Ishikawa (cell line): Measurements from ENCODE around the gene DYNC1H1.

Source experiments
- CEBPB ChIP-seq: IDR thresholded peaks from 2 replicates; pipeline ENCODE4 v1.6.1; 2012
- EP300 ChIP-seq: IDR thresholded peaks from 2 replicates; pipeline ENCODE4 v1.6.1; 2012; ENCODE audit warnings: borderline replicate concordance
- FOXM1 ChIP-seq: IDR thresholded peaks from 2 replicates; pipeline ENCODE4 v1.6.1; 2012; ENCODE audit warnings: low read depth, borderline replicate concordance
- TAF1 ChIP-seq: IDR thresholded peaks from 2 replicates; pipeline ENCODE4 v1.6.1; 2012; ENCODE audit warnings: low read depth, mild to moderate bottlenecking
- YY1 ChIP-seq: IDR thresholded peaks from 2 replicates; pipeline ENCODE4 v1.6.1; 2012; ENCODE audit warnings: low read depth
- TF ChIP-seq, protein P1 (sequence below): IDR thresholded peaks from 2 replicates; pipeline ENCODE4 v1.6.1; 2012

DNA sequence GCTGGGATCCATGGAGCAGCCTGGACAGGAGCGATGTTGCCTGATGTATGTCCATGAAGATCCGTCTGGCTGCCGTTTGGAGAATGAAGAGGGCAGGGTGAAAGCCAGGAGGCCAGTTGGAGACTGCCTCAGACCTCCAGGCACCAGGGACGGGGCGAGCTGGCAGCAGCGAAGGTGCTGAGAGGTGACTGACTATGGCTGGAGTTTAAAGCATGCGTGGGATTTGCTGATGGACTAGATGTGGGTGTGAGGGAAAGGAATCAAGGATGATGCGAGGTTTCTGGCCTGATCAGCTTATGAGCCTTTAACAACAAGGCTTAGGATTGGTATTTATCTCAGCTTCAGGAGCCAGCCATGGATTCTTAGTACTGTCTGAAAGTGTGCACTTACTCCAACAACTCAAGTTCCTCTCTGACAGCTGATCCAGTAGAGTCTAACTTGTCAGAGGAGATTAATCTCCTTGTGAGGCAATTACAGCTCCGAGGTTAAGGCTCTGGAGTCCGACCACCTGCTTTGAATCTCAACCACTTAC lies 49.4 kb downstream of the DYNC1H1 start:
- no peak for TF ChIP-seq EP300
- no peak for TF ChIP-seq FOXM1
- TF ChIP-seq YY1 = no peak
- TF ChIP-seq CEBPB = no peak
- TF ChIP-seq, protein P1, sequence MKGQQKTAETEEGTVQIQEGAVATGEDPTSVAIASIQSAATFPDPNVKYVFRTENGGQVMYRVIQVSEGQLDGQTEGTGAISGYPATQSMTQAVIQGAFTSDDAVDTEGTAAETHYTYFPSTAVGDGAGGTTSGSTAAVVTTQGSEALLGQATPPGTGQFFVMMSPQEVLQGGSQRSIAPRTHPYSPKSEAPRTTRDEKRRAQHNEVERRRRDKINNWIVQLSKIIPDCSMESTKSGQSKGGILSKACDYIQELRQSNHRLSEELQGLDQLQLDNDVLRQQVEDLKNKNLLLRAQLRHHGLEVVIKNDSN = no peak
- TF ChIP-seq TAF1 = no peak
